Psoas muscle (tissue), 8 donors: Measurements from ENCODE around the gene APOBEC4. TPM values are rescaled to one million over a fixed set of nuclear protein-coding genes. Genes with fewer than 3 reads are reported as not detected.

Experiments
- ATAC-seq, 4 donors: fragments of 200-7000 bp; cut with Tn5 transposase; one replicate each; pipeline ENCODE4 v1.9.1; 2020; ENCODE audit warnings: moderate library complexity in 3 of 4, mild to moderate bottlenecking in 2 of 4
- DNase-seq, 2 donors: peaks; one replicate each; pipeline ENCODE4 v3.0.0-alpha.2; 2020
- H3K27ac ChIP-seq: fragments of 200-600 bp; one replicate; pipeline ENCODE4 v1.8.0; 2022
- H3K27me3 ChIP-seq, 3 donors: fragments of 200-600 bp in 1 of 3; one replicate each; pipeline versions ENCODE4 v1.6.1 to v1.8.0; 2013 to 2022; ENCODE audit warnings: low read length in 2 of 3, mild to moderate bottlenecking in 2 of 3, moderate library complexity in 1 of 3; ENCODE audit not compliant: insufficient read depth in 3 of 3
- H3K36me3 ChIP-seq, 2 donors: fragments of 200-600 bp in 1 of 2; one replicate each; pipeline versions ENCODE4 v1.6.1 to v1.8.0; 2013 to 2022; ENCODE audit warnings: low read depth in 1 of 2, mild to moderate bottlenecking in 1 of 2, moderate library complexity in 1 of 2; ENCODE audit not compliant: insufficient read depth in 1 of 2
- H3K4me1 ChIP-seq: fragments of 200-600 bp; one replicate; pipeline ENCODE4 v1.8.0; 2022
- H3K4me3 ChIP-seq: fragments of 200-600 bp; one replicate; pipeline ENCODE4 v1.8.0; 2022; ENCODE audit warnings: mild to moderate bottlenecking
- H3K9me3 ChIP-seq: fragments of 200-600 bp; one replicate; pipeline ENCODE4 v1.8.0; 2022
- CTCF ChIP-seq: fragments of 200-600 bp; IDR thresholded peaks from one replicate; pipeline ENCODE4 v1.8.0; 2022; ENCODE audit warnings: antibody characterized with exemption
- WGBS, 3 donors: extraction: QIAGEN DNeasy Blood & Tissue Kit; methylation state at CpG; one replicate each; pipeline versions ENCODE4 v1.1.6 to v1.1.7; 2013; 5-methylcytosine and 5-hydroxymethylcytosine counted together
- intact Hi-C, 2 donors: fragments of 100-400 bp; cut with DNase I; formaldehyde crosslinking; loops; one replicate each; pipeline versions ENCODE4 v1.11.0 to v1.14.2; 2022
- polyA plus RNA-seq, 3 donors: library from polyadenylated mRNA; stranded (reverse); fragments of 200-250 nt; gene quantifications; one replicate each; pipeline ENCODE4 v1.2.3, GENCODE V29; 2013
- total RNA-seq, 4 donors: library from RNA; stranded (reverse); fragmentation: NEBNext Ultra II Directional in 2 of 4; extraction: Animal tissue kit (Norgen Biotek cat#: 25700) in 2 of 4; gene quantifications; one replicate each; pipeline versions ENCODE4 v1.2.1 to v1.2.4, GENCODE V29; 2021 to 2023
- donor health status: healthy with polysubstance abuse.
- donor health status: DM: no; HTN: no; CAD: no; lungs with moderate emphysema.
- donor health status: Bipolar disorder and iron deficiency.
- donor health status: healthy.
- donor health status: DM: yes; HTN: yes; CAD: no.
- donor health status: DM: no; HTN: no; CAD: no.
- donor health status: DM: no; HTN: no; CAD: no.
- donor health status: DM: yes; HTN: yes; CAD: no.

APOBEC4 gene
- total and polyA plus RNA-seq, 7 donors, result not detected

- Histone ChIP-seq H3K27me3 (no peaks in the 10 kb centered on the region), H3K9me3 (no peaks in the 10 kb centered on the region), H3K4me3 (no peak overlapping the region), H3K36me3 (no peaks in the 10 kb centered on the region), H3K27ac (no peak overlapping the region), H3K4me1 (no peaks in the 10 kb centered on the region)
- no peak for TF ChIP-seq CTCF
- DNase-seq, result no peak
- intact Hi-C loops, result loop anchor here in 1 of 2 donors (10.0 kb wide), 1 partner anchor 397 kb away; no protein-coding TSS in a partner anchor
- no peak for ATAC-seq
- 85 to 88% (median 88%) methylated on average over 8 of the region's 8 CpGs for WGBS, 3 donors
These were observed 5.1 kb downstream of the APOBEC4 start for GRCh38 chr1:183648042-183648441.

- no peak for ATAC-seq
These were observed 6.3 kb downstream of the APOBEC4 start for GRCh38 chr1:183646776-183647175.

DNA sequence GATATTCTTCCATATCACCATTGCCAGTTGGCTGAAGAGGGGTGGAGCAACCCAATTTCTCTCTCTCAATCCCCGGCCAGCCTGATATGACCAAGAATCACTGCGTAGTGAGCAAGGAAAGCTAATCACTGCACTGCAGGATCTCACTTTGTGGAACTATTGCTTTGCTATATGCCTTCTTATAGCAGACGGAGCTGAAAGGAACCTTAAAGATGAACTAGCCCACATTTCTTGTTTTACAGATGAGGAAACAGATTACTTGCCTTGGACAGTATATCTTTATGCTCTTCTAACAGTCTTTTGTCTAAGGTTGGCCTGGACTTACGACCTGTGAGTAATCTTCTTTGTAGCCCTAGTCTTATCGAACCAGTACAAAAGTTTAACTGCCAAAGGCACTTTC is 7.6 kb downstream of the APOBEC4 start:
- DNase-seq (no peak), ATAC-seq (no peak)
- 85 to 87% (median 86%) methylated on average over 5 of the region's 5 CpGs for WGBS, 3 donors
- Histone ChIP-seq H3K27ac (no peak overlapping the region), H3K4me3 (no peak overlapping the region), H3K4me1 (no peaks in the 10 kb centered on the region), H3K27me3 (peaks cover 0 to 4% (median 0%) of the 10 kb centered on the region in 3 donors), H3K9me3 (no peaks in the 10 kb centered on the region), H3K36me3 (no peaks in the 10 kb centered on the region)
- intact Hi-C loops, result loop anchor here in 1 of 2 donors (10.0 kb wide), 1 partner anchor 399 kb away; no protein-coding TSS in a partner anchor
- no peak for TF ChIP-seq CTCF

More at GRCh38 chr1:183646776-183647175, 6.3 kb downstream of the APOBEC4 start:
- H3K4me1 ChIP-seq, result no peaks in the 10 kb centered on the region
- no peak for DNase-seq
- intact Hi-C loops, result loop anchor here in 1 of 2 donors (10.0 kb wide), 1 partner anchor 398 kb away; no protein-coding TSS in a partner anchor
- TF ChIP-seq CTCF, result no peak
- H3K4me3 ChIP-seq, result no peak overlapping the region
- H3K27me3 ChIP-seq, result no peaks in the 10 kb centered on the region
- no peak overlapping the region for H3K27ac ChIP-seq
- H3K9me3 ChIP-seq, result no peaks in the 10 kb centered on the region
- no peaks in the 10 kb centered on the region for H3K36me3 ChIP-seq

- whole genome bisulfite sequencing, 3 donors, result 85 to 88% (median 86%) methylated on average over 3 of the region's 3 CpGs
- intact Hi-C loops, result loop anchor here in 1 of 2 donors (10.0 kb wide), 1 partner anchor 403 kb away; no protein-coding TSS in a partner anchor
These were observed 10.9 kb downstream of the APOBEC4 start for GRCh38 chr1:183642166-183642565.

More at GRCh38 chr1:183642166-183642565, 10.9 kb downstream of the APOBEC4 start:
- no peaks in the 10 kb centered on the region for H3K9me3 ChIP-seq
- H3K27me3 ChIP-seq, result peaks cover 0 to 4% (median 0%) of the 10 kb centered on the region in 3 donors
- no peak for TF ChIP-seq CTCF
- ATAC-seq (no peak), DNase-seq (no peak)
- no peak overlapping the region for H3K4me3 ChIP-seq
- H3K36me3 ChIP-seq, result no peaks in the 10 kb centered on the region
- H3K4me1 ChIP-seq, result no peaks in the 10 kb centered on the region
- H3K27ac ChIP-seq, result no peak overlapping the region
